SK-N-DZ (cell line): Measurements from ENCODE around the gene TNFRSF14.

Source experiments
- DNase-seq: peaks from one replicate; pipeline ENCODE4 v3.0.0-alpha.2; 2015; ENCODE audit warnings: low spot score

The TNFRSF14 gene

DNA sequence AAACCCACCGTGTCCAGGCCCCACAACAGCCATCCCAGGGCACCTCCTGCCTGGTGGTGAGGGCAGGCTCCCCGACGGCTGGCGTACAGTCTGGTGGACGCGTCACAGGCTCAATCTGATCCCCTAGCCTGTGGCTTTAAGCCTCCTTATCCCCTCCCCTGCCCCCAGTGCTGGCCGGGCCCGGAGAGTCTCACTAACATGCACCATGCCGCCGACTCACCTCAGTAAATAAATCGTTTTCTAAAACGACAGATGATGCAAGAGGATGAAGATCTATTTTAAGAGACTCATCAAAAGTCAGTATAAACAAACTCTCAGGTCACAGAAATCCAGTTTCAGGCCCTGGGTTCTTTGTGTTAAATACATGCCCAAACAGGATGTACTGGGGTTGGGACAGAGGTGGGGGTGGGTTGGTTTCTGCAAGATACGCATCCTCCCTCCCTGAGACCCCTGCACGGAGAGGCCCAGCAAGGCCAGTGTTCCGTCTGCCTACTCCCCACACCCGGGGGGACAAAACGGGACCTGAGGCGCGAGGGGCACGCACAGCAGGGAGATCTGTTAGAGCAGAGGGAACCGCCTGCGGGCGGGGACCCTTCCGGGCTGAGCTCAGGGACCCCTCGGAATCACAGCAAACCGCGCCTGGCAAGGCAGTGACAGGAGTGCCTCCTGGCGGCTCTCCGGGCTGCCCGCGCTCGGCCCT lies 32.8 kb upstream of the TNFRSF14 start:
- no peak for DNase-seq

DNA sequence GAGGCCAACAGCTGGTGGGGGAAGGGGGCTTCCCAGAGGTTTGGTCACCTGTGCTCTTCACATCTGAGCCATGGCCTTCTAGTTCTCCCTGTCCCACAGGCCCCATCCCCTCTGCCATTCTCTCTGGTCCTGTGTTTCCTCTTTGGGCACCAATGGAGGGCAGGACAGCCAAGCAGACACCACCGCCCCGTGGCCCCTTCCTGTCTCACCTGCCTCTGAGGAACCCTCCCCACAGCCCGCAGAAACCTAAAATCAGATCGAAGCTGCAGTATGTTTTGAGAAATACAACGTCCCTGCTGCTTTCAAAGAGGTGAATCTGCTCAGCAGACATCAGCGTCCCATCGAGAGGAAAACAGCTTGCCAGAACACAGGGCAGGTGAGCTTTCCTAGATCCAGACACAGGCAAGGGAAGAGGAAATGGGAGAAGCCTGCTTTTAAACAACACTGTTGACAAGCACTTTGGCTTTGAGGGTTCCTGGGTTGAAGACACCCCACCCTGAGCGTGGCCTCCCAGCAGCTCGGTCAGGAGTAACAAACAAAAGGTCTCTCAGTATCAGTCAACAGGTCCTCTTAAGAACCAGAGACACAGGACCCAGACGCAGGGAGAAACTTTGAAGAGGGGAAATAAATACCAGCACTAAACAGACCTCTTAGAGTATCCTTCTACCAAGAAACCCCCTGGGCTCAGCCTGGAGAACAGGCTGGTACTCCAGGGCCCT lies 32.1 kb upstream of the TNFRSF14 start:
- DNase-seq = no peak

DNA sequence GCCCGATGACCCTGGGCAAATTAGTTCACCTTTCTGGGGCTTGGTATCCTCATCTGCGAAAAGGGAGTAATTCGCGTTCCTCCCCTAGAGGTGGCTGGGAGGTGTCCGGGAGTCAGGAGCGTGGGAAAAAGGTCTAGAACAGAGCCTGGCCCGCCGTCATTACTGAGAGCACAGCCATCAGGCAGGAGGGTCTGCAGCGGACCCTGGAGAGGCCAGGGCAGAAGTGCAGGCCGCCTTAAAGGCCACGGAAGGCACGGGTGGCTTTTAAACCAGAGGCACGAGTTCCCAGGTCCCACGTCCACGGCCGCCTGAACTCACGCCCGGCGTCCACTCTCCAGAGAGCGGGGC lies 30.6 kb upstream of the TNFRSF14 start:
- DNase-seq = no peak

DNA sequence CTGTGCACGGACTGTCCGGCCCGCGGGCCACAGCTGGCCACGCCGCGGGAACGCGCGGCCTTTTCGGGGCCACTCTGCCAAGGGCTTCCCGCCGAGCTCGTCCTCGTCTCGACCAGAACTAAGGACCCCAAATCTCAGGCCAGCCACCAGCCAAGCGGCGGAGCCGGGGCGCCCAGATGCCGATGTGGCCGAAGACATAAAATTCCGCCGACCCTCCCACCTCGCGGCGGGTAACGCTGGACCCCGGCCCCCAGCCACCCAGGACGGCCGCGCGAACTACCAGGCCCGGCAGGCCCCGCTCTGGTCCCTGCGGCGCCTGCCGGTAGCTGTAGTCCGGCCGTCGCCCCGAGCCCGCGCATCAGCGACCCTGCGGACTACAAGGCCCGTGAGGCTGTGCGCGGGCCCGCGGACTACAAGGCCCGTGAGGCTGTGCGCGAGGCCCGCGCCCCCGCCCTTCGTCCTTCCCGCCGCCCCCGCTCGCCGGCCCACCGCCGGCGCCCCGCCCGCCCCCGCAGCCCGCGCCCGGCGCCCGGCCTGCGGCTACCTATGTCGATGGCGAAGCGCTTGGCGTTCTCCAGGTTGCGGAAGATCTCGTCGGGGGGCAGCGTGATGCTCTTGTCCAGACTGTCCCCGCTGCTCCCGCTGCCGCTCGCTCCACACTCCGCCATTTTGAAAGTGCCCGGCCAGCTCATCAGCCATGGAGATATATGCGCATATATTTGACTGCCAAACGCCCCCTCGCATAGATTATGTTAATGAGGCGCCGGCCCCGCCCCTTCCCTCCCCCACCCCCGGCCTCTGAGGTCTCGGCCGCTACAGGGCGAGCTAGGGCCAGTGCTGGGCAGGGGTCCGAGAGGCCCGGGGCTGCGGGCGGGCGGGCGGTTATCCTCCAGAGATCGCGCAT lies 30.0 kb upstream of the TNFRSF14 start, which contains the start of gene PANK4:
PANK4 (minus strand) TSS at position 677 of the 904 bp plus-strand sequence; CDS start at position 668, 9 bp downstream.
- peak; percentile 86 for DNase-seq

- peak; percentile 69 for DNase-seq
Measured at GRCh38 chr1:2526824-2527555, 29.2 kb upstream of the TNFRSF14 start.

DNA sequence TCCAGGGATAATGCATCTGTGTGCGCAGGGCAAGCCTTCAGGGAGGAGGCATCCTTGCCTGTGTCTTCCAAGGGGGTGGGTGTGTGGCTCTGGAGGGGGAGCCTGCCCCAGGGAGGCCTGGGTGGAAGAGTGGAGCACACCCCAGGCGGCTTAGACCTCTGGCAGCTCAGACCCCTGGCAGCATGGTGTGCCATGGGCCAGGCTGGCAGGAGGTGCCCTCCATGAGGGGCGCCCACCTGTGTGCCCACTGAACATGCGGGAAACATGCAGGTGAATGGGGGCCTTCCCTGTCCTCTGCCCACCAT lies 28.7 kb upstream of the TNFRSF14 start:
- DNase-seq = no peak

- DNase-seq = no peak
Measured at GRCh38 chr1:2528016-2528415, 28.2 kb upstream of the TNFRSF14 start.

GRCh38 chr1:2528611-2528965 lies 27.6 kb upstream of the TNFRSF14 start:
- DNase-seq = no peak

DNA sequence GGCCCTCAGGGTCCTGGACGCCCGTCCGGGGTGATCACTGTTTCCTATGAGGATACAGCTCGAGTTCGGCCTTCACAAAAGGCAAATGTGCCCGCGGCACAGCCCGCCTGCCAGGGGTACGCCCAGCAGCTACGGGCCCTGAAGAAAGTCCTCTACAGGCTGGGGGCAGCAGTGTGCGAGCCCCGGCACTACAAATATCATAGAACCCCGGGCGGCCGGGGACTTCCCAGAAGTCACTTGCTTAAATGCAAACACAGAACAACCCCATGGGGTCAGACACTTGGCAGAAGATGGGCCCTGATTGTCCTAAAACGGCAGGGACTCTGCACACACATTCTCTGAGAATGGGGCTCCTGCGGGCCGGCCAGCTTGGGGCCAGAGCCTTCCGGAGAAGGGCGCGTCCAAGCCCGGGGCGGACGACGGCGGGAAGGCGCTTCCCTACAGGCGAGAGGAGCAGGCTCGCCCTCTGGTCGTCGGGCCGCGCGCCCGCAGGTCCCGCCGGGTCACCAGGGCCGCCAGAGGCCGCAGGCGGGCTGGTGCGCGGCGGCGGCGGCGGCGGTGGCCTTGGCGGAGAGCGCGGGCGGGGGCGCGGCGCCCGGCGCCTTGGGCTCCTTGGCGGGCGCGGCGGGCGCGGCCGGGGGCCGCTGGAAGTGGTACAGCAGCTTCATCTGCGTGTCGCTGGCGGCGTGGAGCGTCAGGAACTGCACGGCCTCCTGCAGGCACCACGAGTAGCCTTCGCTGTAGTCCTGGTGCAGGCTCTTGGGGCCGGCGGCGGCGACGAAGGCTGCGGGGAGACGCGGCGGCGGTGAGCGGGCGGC lies 27.0 kb upstream of the TNFRSF14 start:
- no peak for DNase-seq

GRCh38 chr1:2529784-2530512 lies 26.2 kb upstream of the TNFRSF14 start, which contains the start of gene HES5:
TSS of gene HES5 (minus strand) at chr1:2530263. CDS start at chr1:2530164, 99 bp downstream.
- DNase-seq = no peak

DNA sequence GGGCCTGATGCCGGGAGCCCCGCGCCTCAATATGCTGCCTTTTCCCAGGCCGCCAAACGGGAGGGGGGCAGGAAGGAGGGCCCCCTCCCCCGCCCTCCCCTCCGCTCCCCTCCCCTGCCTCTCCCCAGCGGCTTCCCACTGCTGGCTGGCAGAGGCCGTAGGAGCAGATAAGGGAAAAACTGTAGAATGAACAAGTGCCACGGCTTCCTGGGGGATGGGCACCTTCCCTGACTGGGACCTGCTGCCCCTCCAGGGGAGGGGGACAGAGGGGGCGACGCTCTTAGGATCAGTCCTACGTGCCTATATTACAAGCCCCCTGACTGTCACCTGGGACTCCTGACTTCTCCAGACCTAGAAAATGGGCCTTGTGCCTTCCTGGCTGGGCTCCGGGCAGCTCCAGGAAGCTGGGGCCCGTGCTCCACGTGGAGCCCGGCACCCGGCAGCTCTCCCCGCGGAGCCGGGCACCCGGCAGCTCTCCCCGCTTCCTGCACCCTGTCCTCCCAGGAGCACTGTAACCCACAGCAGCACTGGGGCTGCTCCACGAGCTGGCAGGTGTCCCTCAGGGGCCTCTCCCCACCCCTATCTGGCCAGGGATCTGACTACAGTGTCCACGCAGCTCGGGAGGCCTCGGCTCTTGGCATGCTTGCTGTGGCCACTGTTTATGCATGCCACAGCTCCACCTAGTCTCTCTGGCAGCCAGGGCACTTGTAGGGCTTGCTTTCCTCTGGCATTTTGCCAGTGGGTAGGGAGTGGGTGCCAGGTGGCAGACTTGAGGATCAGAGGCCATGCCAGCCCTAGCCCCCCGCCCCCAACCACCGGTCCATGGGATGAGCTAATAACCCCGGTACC lies 25.4 kb upstream of the TNFRSF14 start:
- no peak for DNase-seq

DNA sequence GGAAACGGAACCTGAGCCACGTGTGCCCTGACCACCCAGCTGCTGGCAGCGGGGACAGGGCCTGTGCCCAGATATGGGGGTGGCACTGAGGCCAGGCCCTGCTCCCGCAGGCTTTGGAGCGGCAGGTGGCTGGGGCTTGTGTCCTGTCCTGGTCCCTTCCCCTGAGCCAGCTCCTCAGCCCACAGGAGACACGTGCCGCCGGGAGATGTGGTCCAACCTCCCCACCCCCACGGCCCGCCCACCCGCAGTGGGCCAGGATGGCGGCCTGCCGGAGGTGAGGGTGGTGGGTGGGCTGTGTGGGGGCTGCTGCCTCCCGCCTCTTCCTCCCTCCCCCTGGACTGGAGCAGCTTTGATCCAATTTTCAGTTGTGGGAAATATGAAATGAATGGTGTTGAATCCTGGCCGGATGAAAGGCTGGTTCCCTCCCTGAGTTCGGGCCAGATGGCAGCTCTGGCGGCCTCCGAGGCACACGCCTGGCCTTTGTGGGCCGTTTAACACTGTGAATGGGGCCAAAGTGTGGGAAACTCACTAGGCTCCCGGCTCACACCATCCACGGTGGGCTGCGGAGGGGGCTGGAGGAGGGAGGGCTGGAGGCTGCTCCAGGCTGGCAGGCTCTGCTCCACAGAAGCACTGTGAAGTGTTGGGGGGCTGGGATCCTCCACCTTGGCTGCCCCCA lies 23.5 kb upstream of the TNFRSF14 start:
- DNase-seq = no peak

DNA sequence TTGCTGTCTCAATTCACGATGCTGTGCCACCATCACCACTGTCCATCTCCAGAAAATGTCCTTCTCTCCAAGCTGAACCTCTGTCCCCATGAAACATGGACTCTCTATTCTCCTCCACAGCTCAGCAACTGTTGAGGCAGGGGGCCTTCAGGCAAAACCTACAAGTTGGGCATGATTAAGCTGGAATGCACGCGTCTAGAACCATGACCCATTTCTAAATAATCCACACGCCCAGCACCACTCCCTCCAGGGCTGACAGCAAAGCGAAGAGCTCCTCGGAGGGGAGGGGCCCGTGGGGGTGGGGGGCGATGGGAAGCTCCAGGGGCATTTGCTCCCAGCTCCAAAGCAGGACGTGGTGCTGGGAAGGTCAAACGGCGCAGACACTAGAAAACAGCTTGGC lies 22.8 kb upstream of the TNFRSF14 start:
- no peak for DNase-seq

- DNase-seq = no peak
Measured at GRCh38 chr1:2534315-2534686, 21.9 kb upstream of the TNFRSF14 start.

DNA sequence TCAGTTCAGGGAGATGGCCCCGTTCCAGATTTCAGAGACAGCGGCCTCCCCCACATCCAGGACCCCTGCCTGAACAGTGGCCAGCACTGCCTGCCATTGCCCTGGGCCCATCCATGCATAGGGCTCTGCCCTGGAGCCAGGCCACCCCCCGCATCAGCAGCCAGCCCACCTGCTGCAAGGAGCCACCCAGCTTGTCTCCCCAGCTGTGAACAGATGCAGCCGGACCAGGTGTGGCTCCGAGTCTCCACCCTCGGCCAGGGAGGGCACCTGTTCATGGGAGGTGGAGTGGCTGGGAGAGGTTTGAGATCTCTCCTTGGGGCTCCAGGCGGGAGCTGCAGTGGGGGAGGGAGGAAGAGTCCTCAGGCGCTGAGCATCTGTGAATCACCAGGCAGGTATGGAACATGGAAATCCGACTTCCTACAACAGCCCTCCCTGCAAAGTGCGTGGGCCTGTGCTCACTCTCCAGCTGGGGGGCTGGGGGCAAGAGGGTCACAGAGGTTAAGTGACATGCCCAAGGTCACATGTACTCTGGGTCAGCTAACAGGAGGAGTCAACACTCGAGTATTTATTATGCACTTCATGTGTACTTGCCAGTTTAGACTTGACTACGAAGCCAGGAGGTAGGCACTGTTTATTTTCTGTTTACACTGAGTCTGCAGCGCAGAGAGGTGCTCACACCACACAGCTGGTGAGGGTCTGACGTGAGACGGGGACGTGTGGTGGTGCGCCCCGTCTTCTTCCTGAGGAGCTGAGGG lies 21.3 kb upstream of the TNFRSF14 start:
- DNase-seq = no peak

DNA sequence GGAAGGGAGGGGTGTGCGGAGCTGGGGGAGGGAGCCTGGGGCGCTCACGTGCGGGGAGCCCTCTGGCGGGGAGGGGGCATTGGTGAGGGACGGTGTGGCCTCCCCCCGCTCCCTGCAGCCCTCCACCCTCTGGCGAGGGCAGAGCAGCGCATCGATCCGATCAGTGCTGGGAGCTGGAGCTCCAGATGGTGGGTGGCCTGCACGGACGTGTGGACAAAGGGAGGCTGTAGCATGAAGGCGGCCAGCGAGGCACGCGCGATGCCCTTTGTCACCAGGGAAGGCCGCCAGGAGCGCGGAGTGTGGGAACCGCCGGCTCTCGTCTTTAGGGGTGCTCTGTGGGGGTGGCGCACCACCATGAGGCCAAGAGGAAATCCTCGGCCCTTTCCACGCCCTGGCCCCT lies 20.7 kb upstream of the TNFRSF14 start:
- DNase-seq = no peak

DNA sequence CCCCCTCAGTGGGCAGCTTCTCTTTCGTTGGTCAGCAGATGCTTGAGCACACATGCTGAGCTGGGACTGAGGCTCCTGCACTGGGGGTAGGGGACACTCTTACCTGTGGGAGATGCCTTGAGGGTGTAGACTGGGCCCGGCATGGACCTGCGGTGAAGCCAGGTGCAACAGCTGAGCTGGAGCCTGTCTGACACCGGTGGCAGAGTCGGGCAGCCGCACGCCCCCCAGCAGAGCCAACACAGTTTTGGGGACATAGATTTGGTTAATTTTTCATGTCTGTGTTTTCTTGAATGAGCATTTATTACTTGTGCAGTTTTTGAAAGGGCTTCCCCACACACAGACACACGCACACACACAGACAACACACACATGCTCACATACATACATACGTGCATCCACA lies 20.2 kb upstream of the TNFRSF14 start:
- DNase-seq = no peak

GRCh38 chr1:2537784-2538115 lies 18.4 kb upstream of the TNFRSF14 start:
- no peak for DNase-seq
